ENCODE results near the gene SHISAL2A. TPM values are rescaled to one million over a fixed set of nuclear protein-coding genes. Genes with fewer than 3 reads are reported as not detected.

The SHISAL2A gene
- total and polyA plus RNA-seq, 2 of the 8 experiments (the other 6 are each of a cell fraction or from before 2014, with no cell fraction given): 0.74 to 2.1 TPM

DNA sequence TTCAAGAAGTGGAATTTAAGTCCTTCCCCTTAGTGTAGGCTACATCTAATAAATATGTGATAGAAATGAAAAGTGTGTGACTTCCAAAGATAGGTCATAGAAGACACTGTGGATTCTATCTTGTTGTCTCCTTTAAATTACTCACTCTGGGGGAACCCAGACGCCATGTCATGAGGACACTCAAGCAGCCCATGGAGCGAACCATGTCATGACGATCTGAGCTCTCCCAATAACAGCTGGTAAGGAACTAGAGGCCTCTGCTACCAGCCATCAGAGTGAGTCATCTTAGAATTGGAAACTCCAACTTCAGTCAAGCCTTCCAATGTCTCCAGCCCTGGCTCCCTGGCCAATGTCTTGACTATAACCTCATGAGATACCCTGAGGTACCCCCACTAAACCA lies 58.9 kb downstream of the SHISAL2A start:
- POLR2A ChIA-PET (ENCODE audit: partially characterized antibody): interaction anchor here (1.1 to 1.4 kb wide), 2 partner anchors 11 to 288 kb away, joined by 3 read pairs; no protein-coding TSS in a partner anchor

More for the DNA sequence above, 58.9 kb downstream of the SHISAL2A start:
- Histone ChIP-seq H2BK12ac (ENCODE audit: low read depth, low read length) (no peak overlapping the region), H3K4me2 (ENCODE audit: insufficient read depth in 1 of 2, low read depth in 2 of 2, low read length in 2 of 2) (no peak overlapping the region), H2BK120ac (replicated peaks; ENCODE audit: low read depth, low read length) (no peak overlapping the region), H3K14ac (ENCODE audit: insufficient read length) (no peak overlapping the region), H2AFZ (ENCODE audit: low read length) (no peak overlapping the region), H3K9ac (replicated peaks in 1 of 4; ENCODE audit: extremely low read depth in 1 of 4, low read depth in 3 of 4, low read length in 3 of 4) (no peak overlapping the region), H4K8ac (ENCODE audit: extremely low read depth, insufficient read depth, low read length) (no peak overlapping the region), H2BK20ac (ENCODE audit: low read length) (no peak overlapping the region), H2AK5ac (ENCODE audit: low read depth, low read length) (no peak overlapping the region), H3K23me2 (ENCODE audit: low read depth, low read length) (no peaks in the 10 kb centered on the region), H3K9me3 (ENCODE audit: insufficient read depth in 2 of 2, low read depth in 1 of 2, low read length in 1 of 2) (no peaks in the 10 kb centered on the region), H3K79me2 (ENCODE audit: control insufficient read depth in 1 of 2, insufficient read depth in 2 of 2, low read length in 2 of 2) (peaks cover 11 to 44% of the 10 kb centered on the region in 2 experiments), H3K4ac (replicated peaks; ENCODE audit: insufficient read length, low read depth, low read length) (no peak overlapping the region), H3K18ac (ENCODE audit: extremely low read depth, low read length) (no peak overlapping the region), H4K20me1 (replicated peaks in 1 of 2; ENCODE audit: control insufficient read depth in 1 of 2, insufficient read depth in 2 of 2, low read length in 2 of 2) (peaks cover 5 to 15% of the 10 kb centered on the region in 2 experiments), H2BK15ac (ENCODE audit: low read length) (no peak overlapping the region), H3K4me1 (replicated peaks in 1 of 4; ENCODE audit: control insufficient read depth in 3 of 4, insufficient read depth in 4 of 4, low read length in 3 of 4) (peaks cover 0 to 3% (median 0%) of the 10 kb centered on the region in 4 experiments; a peak in 1 of 7 replicates), H4K91ac (replicated peaks; ENCODE audit: insufficient read length, low read length) (no peak overlapping the region), H3K56ac (replicated peaks; ENCODE audit: insufficient read length, low read depth, low read length) (no peak overlapping the region), H3K36me3 (ENCODE audit: control insufficient read depth in 2 of 4, insufficient read depth in 4 of 4, low read length in 3 of 4) (peaks cover 10 to 59% (median 30%) of the 10 kb centered on the region in 4 experiments; a peak in 7 of 8 replicates), H3K27me3 (replicated peaks in 1 of 4; ENCODE audit: control insufficient read depth in 3 of 4, extremely low read depth in 1 of 4, insufficient read depth in 3 of 4, low read length in 3 of 4) (no peaks in the 10 kb centered on the region), H3K27ac (ENCODE audit: low read depth, low read length) (no peak overlapping the region), H2BK5ac (ENCODE audit: low read depth, low read length) (no peak overlapping the region), H3K4me3 (ENCODE audit: extremely low read depth in 1 of 4, insufficient read depth in 2 of 4, low read depth in 3 of 4, low read length in 4 of 4) (no peak overlapping the region), H3K23ac (ENCODE audit: insufficient read length) (no peak overlapping the region), H3K79me1 (ENCODE audit: low read depth, low read length) (peaks cover 14% of the 10 kb centered on the region; the same call in 1 of the 2 replicates), H4K5ac (ENCODE audit: insufficient read length, low read depth, low read length) (no peak overlapping the region)
- no peak for TF ChIP-seq EZH2 (IDR thresholded peaks at IDR 0.05; ENCODE audit: low read depth, low read length, severe bottlenecking)
- TF ChIP-seq TBP (IDR thresholded peaks at IDR 0.05; ENCODE audit: low read depth, low read length): no peak
- TF ChIP-seq CBX8 (IDR thresholded peaks at IDR 0.05; ENCODE audit: borderline replicate concordance, low read depth, low read length): no peak
- no peak for TF ChIP-seq TAF7 (optimal IDR thresholded peaks at IDR 0.05; ENCODE audit: borderline replicate concordance, low read depth, low read length)
- TF ChIP-seq CBX5 (IDR thresholded peaks at IDR 0.05; ENCODE audit: low read depth, low read length): no peak
- TF ChIP-seq SIN3A (conservative IDR thresholded peaks at IDR 0.05 in 1 of 2, IDR thresholded peaks at IDR 0.05 in 1 of 2; ENCODE audit: low read depth in 1 of 2, low read length in 2 of 2): no peak
- no peak for DNase-seq (ENCODE audit: low read depth in 1 of 2, low spot score in 2 of 2)
- CTCF ChIA-PET (ENCODE audit: partially characterized antibody): interaction anchor here (0.6 kb wide), 4 partner anchors 36 to 603 kb away, joined by 3 read pairs; no protein-coding TSS in a partner anchor
- WGBS, 2 experiments (ENCODE audit: extremely low coverage in 1 of 2, insufficient coverage in 1 of 2, insufficient read length in 1 of 2, insufficient replicate concordance in 2 of 2, low coverage in 1 of 2, low lambda C conversion rate in 2 of 2, missing lambda C conversion rate in 1 of 2): 100% methylated on average over 3 of the region's 3 CpGs; no CpG with 5 or more reads in 1 of the 2 experiments
- FAIRE-seq: no peak

Data from H1 (cell line).